GM19468 (cell line): ENCODE results near the gene MUS81.
A peak's percentile ranks its signal among the peaks of the same experiment; 100 is the strongest.
"Not testable (repeated sequence)": the region's sequence is repeated elsewhere in the genome, so short reads cannot be mapped to it uniquely, and the experiment has no call there.

Source experiments
- ATAC-seq: cut with Tn5 transposase; IDR thresholded peaks from one replicate; pipeline ENCODE4 v1.9.1; 2021; ENCODE audit warnings: mild to moderate bottlenecking, moderate library complexity, moderate number of reproducible peaks; ENCODE audit not compliant: unreplicated experiment; ENCODE audit errors: extremely low read depth

MUS81 gene

GRCh38 chr11:65860278-65861164, at the start of gene MUS81:
Gene MUS81 (plus strand): TSS chr11:65860433. CDS start chr11:65860754, 321 bp downstream.
- no peak for ATAC-seq

- no peak for ATAC-seq
Measured at GRCh38 chr11:65811764-65812475, 48.3 kb upstream of the MUS81 start.

GRCh38 chr11:65814131-65814985, 45.9 kb upstream of the MUS81 start:
- ATAC-seq: no peak

- no peak for ATAC-seq
Measured at GRCh38 chr11:65814986-65815565, 45.2 kb upstream of the MUS81 start.

GRCh38 chr11:65816696-65817095, 43.5 kb upstream of the MUS81 start:
- ATAC-seq: no peak

GRCh38 chr11:65817312-65817834, 42.9 kb upstream of the MUS81 start:
- ATAC-seq: no peak

GRCh38 chr11:65817835-65818680, 42.2 kb upstream of the MUS81 start:
- ATAC-seq: peak; percentile 49

GRCh38 chr11:65821107-65821506, 39.1 kb upstream of the MUS81 start:
- ATAC-seq: no peak

GRCh38 chr11:65822776-65823528, 37.3 kb upstream of the MUS81 start:
- ATAC-seq: no peak

- ATAC-seq: no peak
Measured at GRCh38 chr11:65826984-65827735, 33.1 kb upstream of the MUS81 start.

GRCh38 chr11:65829459-65829858, 30.8 kb upstream of the MUS81 start:
- ATAC-seq: no peak

GRCh38 chr11:65832231-65832630, 28.0 kb upstream of the MUS81 start:
- not testable (repeated sequence) for ATAC-seq

GRCh38 chr11:65833297-65834030, 26.8 kb upstream of the MUS81 start, which contains the start of gene SNX32:
Gene SNX32 (plus strand): TSS chr11:65833963. CDS start chr11:65834066, 103 bp downstream.
- peak; percentile 64 for ATAC-seq

- no peak for ATAC-seq
Measured at GRCh38 chr11:65834202-65834601, 26.0 kb upstream of the MUS81 start.

GRCh38 chr11:65842144-65842543, 18.1 kb upstream of the MUS81 start:
- no peak for ATAC-seq

- ATAC-seq: no peak
Measured at GRCh38 chr11:65843811-65844210, 16.4 kb upstream of the MUS81 start.
